ENCODE data around the gene SHB.

Gene SHB

GRCh38 chr9:38041564-38042243 lies 27.3 kb downstream of the SHB start:
- no peak for DNase-seq

- no peak for DNase-seq
Measured at GRCh38 chr9:38039907-38040682, 28.9 kb downstream of the SHB start.

GRCh38 chr9:38039090-38039906 lies 29.7 kb downstream of the SHB start:
- DNase-seq, result no peak

- DNase-seq, result no peak
Measured at GRCh38 chr9:38038307-38039089, 30.5 kb downstream of the SHB start.

- no peak for DNase-seq
Measured at GRCh38 chr9:38037981-38038306, 31.1 kb downstream of the SHB start.

GRCh38 chr9:38036359-38037084 lies 32.5 kb downstream of the SHB start:
- DNase-seq, result no peak

- DNase-seq, result no peak
Measured at GRCh38 chr9:38035873-38036272, 33.2 kb downstream of the SHB start.

GRCh38 chr9:38033941-38034340 lies 35.1 kb downstream of the SHB start:
- DNase-seq, result no peak

GRCh38 chr9:38032266-38033110 lies 36.5 kb downstream of the SHB start:
- DNase-seq, result no peak

- DNase-seq, result no peak
Measured at GRCh38 chr9:38031594-38031993, 37.4 kb downstream of the SHB start.

GRCh38 chr9:38030658-38031057 lies 38.4 kb downstream of the SHB start:
- no peak for DNase-seq

GRCh38 chr9:38029915-38030638 lies 39.0 kb downstream of the SHB start:
- DNase-seq, result no peak

GRCh38 chr9:38027714-38028113 lies 41.3 kb downstream of the SHB start:
- DNase-seq, result peak; percentile 60 to 82

GRCh38 chr9:38026840-38027527 lies 42.0 kb downstream of the SHB start:
- peak; percentile 58 to 82 for DNase-seq

- DNase-seq, result peak; percentile 65 to 87
Measured at GRCh38 chr9:38026021-38026809, 42.8 kb downstream of the SHB start.

- no peak for DNase-seq
Measured at GRCh38 chr9:38025166-38025565, 43.9 kb downstream of the SHB start.

- no peak for DNase-seq
Measured at GRCh38 chr9:38024036-38024681, 44.9 kb downstream of the SHB start.

GRCh38 chr9:38023661-38024035 lies 45.4 kb downstream of the SHB start:
- peak in 1 of 2 experiments; percentile 34 for DNase-seq

- peak; percentile 70 to 83 for DNase-seq
Measured at GRCh38 chr9:38022995-38023394, 46.0 kb downstream of the SHB start.
